Tibial nerve (tissue), 3 donors: Measurements from ENCODE around the gene CDK18.

Experiments
- POLR2A ChIP-seq, 2 donors: fragments of 450-650 bp; IDR thresholded peaks; one replicate each; pipeline ENCODE4 v1.6.1; 2017; ENCODE audit warnings: antibody characterized with exemption in 2 of 2, mild to moderate bottlenecking in 2 of 2, moderate library complexity in 2 of 2
- TF ChIP-seq, protein P1 (sequence below), 5 experiments: fragments of 200-600 bp in 3 of 5; fragments of 450-650 bp in 2 of 5; sonication (generic) in 3 of 5; IDR thresholded peaks; one replicate each; pipeline ENCODE4 v1.5.1; 2016 to 2019; ENCODE audit warnings: antibody characterized with exemption in 5 of 5, mild to moderate bottlenecking in 3 of 5, moderate library complexity in 2 of 5

DNA sequence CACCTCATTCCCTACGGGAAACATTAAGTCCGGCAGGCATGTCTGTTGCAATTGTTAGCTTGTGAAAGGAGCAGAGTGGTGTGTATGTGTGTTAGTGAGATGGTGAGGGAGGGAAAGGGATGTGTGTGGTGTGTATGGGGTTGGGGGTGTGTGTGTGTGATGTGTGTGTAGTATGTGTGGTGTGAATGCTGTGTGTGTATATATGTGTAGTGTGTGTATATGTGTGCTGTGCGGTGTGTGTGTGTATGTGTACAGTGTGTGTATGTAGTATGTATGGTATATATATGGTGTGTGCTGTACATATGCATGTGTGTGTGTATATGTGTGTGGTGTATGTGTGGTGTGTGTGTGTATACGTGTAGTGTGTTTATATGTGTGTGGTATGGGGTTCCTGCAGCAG lies 27.8 kb upstream of the CDK18 start:
- TF ChIP-seq, protein P1, sequence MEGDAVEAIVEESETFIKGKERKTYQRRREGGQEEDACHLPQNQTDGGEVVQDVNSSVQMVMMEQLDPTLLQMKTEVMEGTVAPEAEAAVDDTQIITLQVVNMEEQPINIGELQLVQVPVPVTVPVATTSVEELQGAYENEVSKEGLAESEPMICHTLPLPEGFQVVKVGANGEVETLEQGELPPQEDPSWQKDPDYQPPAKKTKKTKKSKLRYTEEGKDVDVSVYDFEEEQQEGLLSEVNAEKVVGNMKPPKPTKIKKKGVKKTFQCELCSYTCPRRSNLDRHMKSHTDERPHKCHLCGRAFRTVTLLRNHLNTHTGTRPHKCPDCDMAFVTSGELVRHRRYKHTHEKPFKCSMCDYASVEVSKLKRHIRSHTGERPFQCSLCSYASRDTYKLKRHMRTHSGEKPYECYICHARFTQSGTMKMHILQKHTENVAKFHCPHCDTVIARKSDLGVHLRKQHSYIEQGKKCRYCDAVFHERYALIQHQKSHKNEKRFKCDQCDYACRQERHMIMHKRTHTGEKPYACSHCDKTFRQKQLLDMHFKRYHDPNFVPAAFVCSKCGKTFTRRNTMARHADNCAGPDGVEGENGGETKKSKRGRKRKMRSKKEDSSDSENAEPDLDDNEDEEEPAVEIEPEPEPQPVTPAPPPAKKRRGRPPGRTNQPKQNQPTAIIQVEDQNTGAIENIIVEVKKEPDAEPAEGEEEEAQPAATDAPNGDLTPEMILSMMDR (IDR thresholded peaks at IDR 0.05), result no peak
- no peak for TF ChIP-seq POLR2A (IDR thresholded peaks at IDR 0.05)
